Measurements from ENCODE around the gene CACNA1B. TPM values are rescaled to one million over a fixed set of nuclear protein-coding genes. Genes with fewer than 3 reads are reported as not detected.
A peak's percentile ranks its signal among the peaks of the same experiment; 100 is the strongest.
"Not testable (repeated sequence)": the region's sequence is repeated elsewhere in the genome, so short reads cannot be mapped to it uniquely, and the experiment has no call there.

The CACNA1B gene
- total RNA-seq, 1 experiment from 2014 or later, result 1.7 TPM

DNA sequence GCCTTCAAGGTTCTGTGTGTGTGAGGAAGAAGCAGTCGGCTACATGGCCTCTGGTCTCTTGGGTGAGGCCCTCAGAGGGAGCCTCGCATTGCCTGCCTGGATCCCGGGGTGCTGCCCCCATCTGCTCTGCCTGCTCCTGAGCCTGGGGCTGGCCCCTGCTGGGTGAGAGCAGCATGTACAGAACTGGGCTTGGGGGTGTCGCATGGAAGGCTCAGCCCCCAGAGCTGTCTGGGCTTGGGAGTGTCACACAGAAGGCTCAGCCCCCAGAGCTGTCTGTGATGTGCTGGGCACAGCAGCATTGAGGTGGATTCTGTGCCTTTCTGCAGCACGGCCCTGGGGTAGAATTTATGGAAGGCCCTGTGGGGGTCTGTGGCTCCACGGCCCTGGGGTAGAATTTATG, 6.4 kb downstream of the CACNA1B start:
- H3K9me3 ChIP-seq (ENCODE audit: control insufficient read depth in 1 of 2, insufficient read depth in 1 of 2, low read depth in 1 of 2, low read length in 2 of 2); H3K27ac ChIP-seq (ENCODE audit: low read depth, low read length); CTCF ChIA-PET; H3K36me3 ChIP-seq (ENCODE audit: control insufficient read depth in 1 of 2, insufficient read depth in 2 of 2, low read length in 2 of 2); POLR2A ChIA-PET; H4K20me1 ChIP-seq (ENCODE audit: insufficient read depth); intact Hi-C loops (cut with micrococcal nuclease); H3K79me2 ChIP-seq (ENCODE audit: insufficient read depth, low read length); H3K4me3 ChIP-seq (replicated peaks in 1 of 2; ENCODE audit: low read depth in 1 of 2, low read length in 2 of 2); RAD21 ChIA-PET (ENCODE audit: low non-redundant PET in 1 of 2, low total read pairs in 2 of 2, uncharacterized antibody in 2 of 2, unreplicated experiment in 2 of 2); H3K27me3 ChIP-seq (ENCODE audit: insufficient read depth, low read length); ATAC-seq; H3K4me1 ChIP-seq (ENCODE audit: control insufficient read depth in 1 of 2, insufficient read depth in 2 of 2, low read length in 2 of 2); H3K9me2 ChIP-seq (ENCODE audit: insufficient read depth); H3K4me2 ChIP-seq (ENCODE audit: low read length); H2AFZ ChIP-seq (ENCODE audit: low read depth, low read length, poor library complexity, severe bottlenecking); BruUV-seq (replicated peaks); H3K9ac ChIP-seq (ENCODE audit: low read length); DNase-seq (ENCODE audit: low read depth, low spot score): not testable (repeated sequence)

DNA sequence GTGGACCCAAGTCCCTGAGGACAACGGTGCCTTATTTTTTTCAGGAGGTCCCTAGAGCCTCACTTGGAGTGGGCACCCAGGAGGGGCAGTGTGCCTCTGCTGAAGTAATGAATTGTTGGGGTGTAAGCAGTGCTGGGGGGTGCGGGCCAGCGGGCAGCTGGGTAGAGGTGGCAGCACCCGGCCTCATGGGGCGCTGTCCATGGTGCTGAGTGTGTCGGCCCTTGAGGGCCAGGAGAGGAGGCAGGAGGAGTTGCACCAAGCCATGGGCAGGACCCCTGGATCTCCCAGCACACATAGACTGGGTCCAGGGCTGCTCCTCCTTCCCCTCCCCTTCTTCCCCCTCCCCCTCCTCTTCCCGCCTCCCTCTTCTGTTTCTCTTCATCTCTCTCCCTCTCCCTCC, 7.0 kb downstream of the CACNA1B start:
- BruUV-seq (replicated peaks); H3K9me2 ChIP-seq (ENCODE audit: insufficient read depth); H3K27me3 ChIP-seq (ENCODE audit: insufficient read depth, low read length); H2AFZ ChIP-seq (ENCODE audit: low read depth, low read length, poor library complexity, severe bottlenecking); CTCF ChIA-PET; RAD21 ChIA-PET (ENCODE audit: low non-redundant PET in 1 of 2, low total read pairs in 2 of 2, uncharacterized antibody in 2 of 2, unreplicated experiment in 2 of 2); DNase-seq (ENCODE audit: low read depth, low spot score); H3K79me2 ChIP-seq (ENCODE audit: insufficient read depth, low read length); H3K9ac ChIP-seq (ENCODE audit: low read length); H4K20me1 ChIP-seq (ENCODE audit: insufficient read depth); H3K4me1 ChIP-seq (ENCODE audit: control insufficient read depth in 1 of 2, insufficient read depth in 2 of 2, low read length in 2 of 2); H3K36me3 ChIP-seq (ENCODE audit: control insufficient read depth in 1 of 2, insufficient read depth in 2 of 2, low read length in 2 of 2); intact Hi-C loops (cut with micrococcal nuclease); H3K9me3 ChIP-seq (ENCODE audit: control insufficient read depth in 1 of 2, insufficient read depth in 1 of 2, low read depth in 1 of 2, low read length in 2 of 2); H3K4me3 ChIP-seq (replicated peaks in 1 of 2; ENCODE audit: low read depth in 1 of 2, low read length in 2 of 2); POLR2A ChIA-PET; H3K4me2 ChIP-seq (ENCODE audit: low read length); H3K27ac ChIP-seq (ENCODE audit: low read depth, low read length): not testable (repeated sequence)
- peak; percentile 72 for ATAC-seq
- TF ChIP-seq, protein P1, sequence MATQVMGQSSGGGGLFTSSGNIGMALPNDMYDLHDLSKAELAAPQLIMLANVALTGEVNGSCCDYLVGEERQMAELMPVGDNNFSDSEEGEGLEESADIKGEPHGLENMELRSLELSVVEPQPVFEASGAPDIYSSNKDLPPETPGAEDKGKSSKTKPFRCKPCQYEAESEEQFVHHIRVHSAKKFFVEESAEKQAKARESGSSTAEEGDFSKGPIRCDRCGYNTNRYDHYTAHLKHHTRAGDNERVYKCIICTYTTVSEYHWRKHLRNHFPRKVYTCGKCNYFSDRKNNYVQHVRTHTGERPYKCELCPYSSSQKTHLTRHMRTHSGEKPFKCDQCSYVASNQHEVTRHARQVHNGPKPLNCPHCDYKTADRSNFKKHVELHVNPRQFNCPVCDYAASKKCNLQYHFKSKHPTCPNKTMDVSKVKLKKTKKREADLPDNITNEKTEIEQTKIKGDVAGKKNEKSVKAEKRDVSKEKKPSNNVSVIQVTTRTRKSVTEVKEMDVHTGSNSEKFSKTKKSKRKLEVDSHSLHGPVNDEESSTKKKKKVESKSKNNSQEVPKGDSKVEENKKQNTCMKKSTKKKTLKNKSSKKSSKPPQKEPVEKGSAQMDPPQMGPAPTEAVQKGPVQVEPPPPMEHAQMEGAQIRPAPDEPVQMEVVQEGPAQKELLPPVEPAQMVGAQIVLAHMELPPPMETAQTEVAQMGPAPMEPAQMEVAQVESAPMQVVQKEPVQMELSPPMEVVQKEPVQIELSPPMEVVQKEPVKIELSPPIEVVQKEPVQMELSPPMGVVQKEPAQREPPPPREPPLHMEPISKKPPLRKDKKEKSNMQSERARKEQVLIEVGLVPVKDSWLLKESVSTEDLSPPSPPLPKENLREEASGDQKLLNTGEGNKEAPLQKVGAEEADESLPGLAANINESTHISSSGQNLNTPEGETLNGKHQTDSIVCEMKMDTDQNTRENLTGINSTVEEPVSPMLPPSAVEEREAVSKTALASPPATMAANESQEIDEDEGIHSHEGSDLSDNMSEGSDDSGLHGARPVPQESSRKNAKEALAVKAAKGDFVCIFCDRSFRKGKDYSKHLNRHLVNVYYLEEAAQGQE (IDR thresholded peaks at IDR 0.05; ENCODE audit: low read depth), result peak; percentile 63

DNA sequence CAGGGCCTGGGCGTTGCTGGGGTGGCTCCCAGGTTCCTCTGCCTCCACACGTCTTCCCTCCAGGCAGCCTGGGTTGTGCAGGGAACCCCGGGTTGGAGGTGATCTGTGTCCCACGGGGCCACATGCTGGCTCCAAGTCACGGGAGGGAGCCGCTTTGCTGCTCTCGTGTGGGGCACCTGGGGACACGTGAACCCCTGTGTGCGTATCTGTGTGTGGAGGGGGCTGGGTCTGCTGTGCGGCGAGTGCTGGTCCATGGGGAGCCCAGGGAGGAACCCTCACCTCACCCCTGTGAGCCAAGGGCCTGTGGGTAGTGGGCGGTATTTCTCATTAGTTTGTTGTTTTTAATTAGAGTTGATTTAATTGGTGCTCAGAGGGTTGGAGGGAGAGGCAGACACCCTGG, 7.5 kb downstream of the CACNA1B start:
- POLR2A ChIA-PET; ATAC-seq; DNase-seq (ENCODE audit: low read depth, low spot score): not testable (repeated sequence)

DNA sequence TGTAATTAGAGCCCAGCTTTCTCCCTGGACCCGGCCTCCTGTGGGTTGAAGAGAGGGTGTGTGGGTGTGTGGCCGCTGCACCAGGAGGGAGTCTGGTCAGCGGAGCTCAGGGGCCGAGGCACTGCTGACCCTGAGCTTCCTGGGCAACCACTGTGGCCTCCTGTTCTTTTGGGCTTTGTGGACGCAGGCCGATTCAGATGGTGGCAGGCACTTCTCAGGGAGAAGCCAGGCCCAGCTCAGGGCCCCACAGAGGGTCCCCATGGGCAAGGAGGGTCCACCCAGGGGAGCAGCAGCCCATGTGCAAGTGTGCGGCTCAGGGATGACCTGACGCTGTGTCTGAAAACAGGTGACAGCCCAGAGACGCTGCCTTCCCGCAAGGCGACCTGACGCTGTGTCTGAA, 11.0 kb downstream of the CACNA1B start:
- H3K4me3 ChIP-seq (replicated peaks in 1 of 2; ENCODE audit: low read depth in 1 of 2, low read length in 2 of 2); H3K27me3 ChIP-seq (ENCODE audit: insufficient read depth, low read length); CTCF ChIA-PET; ATAC-seq; POLR2A ChIA-PET; H3K9me3 ChIP-seq (ENCODE audit: control insufficient read depth in 1 of 2, insufficient read depth in 1 of 2, low read depth in 1 of 2, low read length in 2 of 2); intact Hi-C loops (cut with micrococcal nuclease); H3K9ac ChIP-seq (ENCODE audit: low read length); DNase-seq (ENCODE audit: low read depth, low spot score); H3K4me1 ChIP-seq (ENCODE audit: control insufficient read depth in 1 of 2, insufficient read depth in 2 of 2, low read length in 2 of 2); BruUV-seq (replicated peaks); H4K20me1 ChIP-seq (ENCODE audit: insufficient read depth); H3K27ac ChIP-seq (ENCODE audit: low read depth, low read length); H2AFZ ChIP-seq (ENCODE audit: low read depth, low read length, poor library complexity, severe bottlenecking); RAD21 ChIA-PET (ENCODE audit: low non-redundant PET in 1 of 2, low total read pairs in 2 of 2, uncharacterized antibody in 2 of 2, unreplicated experiment in 2 of 2); H3K79me2 ChIP-seq (ENCODE audit: insufficient read depth, low read length); H3K36me3 ChIP-seq (ENCODE audit: control insufficient read depth in 1 of 2, insufficient read depth in 2 of 2, low read length in 2 of 2); H3K9me2 ChIP-seq (ENCODE audit: insufficient read depth); H3K4me2 ChIP-seq (ENCODE audit: low read length): not testable (repeated sequence)

More for the DNA sequence above, 7.5 kb downstream of the CACNA1B start:
- H3K27ac ChIP-seq (ENCODE audit: low read depth, low read length); H3K4me1 ChIP-seq (ENCODE audit: control insufficient read depth in 1 of 2, insufficient read depth in 2 of 2, low read length in 2 of 2); intact Hi-C loops (cut with micrococcal nuclease); H3K4me2 ChIP-seq (ENCODE audit: low read length); H3K9ac ChIP-seq (ENCODE audit: low read length); H3K9me2 ChIP-seq (ENCODE audit: insufficient read depth); H2AFZ ChIP-seq (ENCODE audit: low read depth, low read length, poor library complexity, severe bottlenecking); H3K79me2 ChIP-seq (ENCODE audit: insufficient read depth, low read length); H3K27me3 ChIP-seq (ENCODE audit: insufficient read depth, low read length); H4K20me1 ChIP-seq (ENCODE audit: insufficient read depth); CTCF ChIA-PET; BruUV-seq (replicated peaks); RAD21 ChIA-PET (ENCODE audit: low non-redundant PET in 1 of 2, low total read pairs in 2 of 2, uncharacterized antibody in 2 of 2, unreplicated experiment in 2 of 2); H3K36me3 ChIP-seq (ENCODE audit: control insufficient read depth in 1 of 2, insufficient read depth in 2 of 2, low read length in 2 of 2); H3K9me3 ChIP-seq (ENCODE audit: control insufficient read depth in 1 of 2, insufficient read depth in 1 of 2, low read depth in 1 of 2, low read length in 2 of 2); H3K4me3 ChIP-seq (replicated peaks in 1 of 2; ENCODE audit: low read depth in 1 of 2, low read length in 2 of 2): not testable (repeated sequence)
